Thoracic aorta (tissue), 2 donors: Measurements from ENCODE around the gene NEXN. TPM values are rescaled to one million over a fixed set of nuclear protein-coding genes. Genes with fewer than 3 reads are reported as not detected.
"Not testable (repeated sequence)": the region's sequence is repeated elsewhere in the genome, so short reads cannot be mapped to it uniquely, and the experiment has no call there.

Experiments
- ATAC-seq: fragments of 150-250 bp; one replicate; pipeline ENCODE4 v1.8.0; 2017; ENCODE audit warnings: low read depth; ENCODE audit not compliant: insufficient number of reproducible peaks, low FRiP score
- DNase-seq: peaks from one replicate; pipeline ENCODE4 v3.0.0-alpha.2; 2020; ENCODE audit warnings: low spot score
- H3K27ac ChIP-seq, 2 donors: fragments of 200-600 bp; sonication (generic); 1 replicate in 1 of 2; 2 replicates in 1 of 2; pipeline ENCODE4 v1.5.1; 2016; ENCODE audit warnings: mild to moderate bottlenecking in 2 of 2, moderate library complexity in 2 of 2
- H3K27me3 ChIP-seq: fragments of 200-600 bp; sonication (generic); replicated peaks from 2 replicates; pipeline ENCODE4 v1.6.0; 2016; ENCODE audit warnings: mild to moderate bottlenecking; ENCODE audit not compliant: insufficient read depth
- H3K36me3 ChIP-seq: fragments of 200-600 bp; sonication (generic); one replicate; pipeline ENCODE4 v1.5.1; 2016
- H3K4me1 ChIP-seq, 2 donors: fragments of 200-600 bp; sonication (generic); 1 replicate in 1 of 2; 2 replicates in 1 of 2; pipeline versions ENCODE4 v1.5.1 to v1.6.0; 2016; ENCODE audit warnings: low read depth in 2 of 2, mild to moderate bottlenecking in 1 of 2; ENCODE audit not compliant: control insufficient read depth in 1 of 2
- H3K4me3 ChIP-seq: fragments of 200-600 bp; sonication (generic); 2 replicates; pipeline ENCODE4 v1.5.1; 2016; ENCODE audit warnings: mild to moderate bottlenecking
- H3K9me3 ChIP-seq: fragments of 200-600 bp; sonication (generic); 2 replicates; pipeline ENCODE4 v1.5.1; 2016
- CTCF ChIP-seq: fragments of 200-600 bp; sonication (generic); IDR thresholded peaks from one replicate; pipeline ENCODE4 v1.5.1; 2019; ENCODE audit warnings: antibody characterized with exemption
- total RNA-seq, 2 donors: library from RNA; depleted of rRNA; stranded (reverse); fragments of >200 nt; gene quantifications; one replicate each; pipeline versions ENCODE4 v1.1.0 to v1.2.3, GENCODE V29; 2016

NEXN gene
- total RNA-seq, 2 donors from 2014 or later: 116 to 120 TPM

- H3K4me1 ChIP-seq: peaks cover 25 to 38% of the 10 kb centered on the region in 2 donors
- no peak for DNase-seq
- no peaks in the 10 kb centered on the region for H3K27me3 ChIP-seq
- TF ChIP-seq CTCF: peak; percentile 28
- peak overlapping the region in 1 of 2 donors; percentile 24 for H3K27ac ChIP-seq
- H3K36me3 ChIP-seq: peaks cover under 1% of the 10 kb centered on the region
- peak overlapping the region; percentile 45 for H3K4me3 ChIP-seq
- H3K9me3 ChIP-seq: no peaks in the 10 kb centered on the region
- no peak for ATAC-seq
These were observed 12.4 kb downstream of the NEXN start for GRCh38 chr1:77900687-77901293.

GRCh38 chr1:77905603-77906002 lies 17.2 kb downstream of the NEXN start:
- peaks cover 25 to 34% of the 10 kb centered on the region in 2 donors for H3K4me1 ChIP-seq
- H3K27me3 ChIP-seq: no peaks in the 10 kb centered on the region
- no peak for DNase-seq
- no peak for TF ChIP-seq CTCF
- H3K36me3 ChIP-seq: peaks cover 2% of the 10 kb centered on the region
- H3K27ac ChIP-seq: peak overlapping the region in 1 of 2 donors; percentile 30
- no peaks in the 10 kb centered on the region for H3K9me3 ChIP-seq
- ATAC-seq: no peak
- H3K4me3 ChIP-seq: no peak overlapping the region

GRCh38 chr1:77906019-77906545 lies 17.7 kb downstream of the NEXN start:
- no peak for DNase-seq
- peaks cover 28 to 33% of the 10 kb centered on the region in 2 donors for H3K4me1 ChIP-seq
- H3K27ac ChIP-seq: peak overlapping the region in 1 of 2 donors; percentile 30
- no peak for ATAC-seq
- no peak for TF ChIP-seq CTCF
- no peaks in the 10 kb centered on the region for H3K27me3 ChIP-seq
- H3K4me3 ChIP-seq: no peak overlapping the region
- peaks cover 2% of the 10 kb centered on the region for H3K36me3 ChIP-seq
- no peaks in the 10 kb centered on the region for H3K9me3 ChIP-seq

- ATAC-seq (no peak), DNase-seq (no peak)
- Histone ChIP-seq H3K27ac (no peak overlapping the region), H3K4me1 (peaks cover 25 to 37% of the 10 kb centered on the region in 2 donors), H3K27me3 (no peaks in the 10 kb centered on the region), H3K4me3 (no peak overlapping the region), H3K9me3 (no peaks in the 10 kb centered on the region), H3K36me3 (peaks cover 2% of the 10 kb centered on the region)
- no peak for TF ChIP-seq CTCF
These were observed 18.2 kb downstream of the NEXN start for GRCh38 chr1:77906624-77907023.

- ATAC-seq: no peak
- Histone ChIP-seq H3K4me1 (peaks cover 28 to 35% of the 10 kb centered on the region in 2 donors), H3K27me3 (no peaks in the 10 kb centered on the region), H3K9me3 (no peaks in the 10 kb centered on the region), H3K27ac (peak overlapping the region in 1 of 2 donors; percentile 10), H3K4me3 (no peak overlapping the region), H3K36me3 (peaks cover 13% of the 10 kb centered on the region)
- DNase-seq: no peak
- TF ChIP-seq CTCF: no peak
These were observed 21.7 kb downstream of the NEXN start for GRCh38 chr1:77910116-77910515.

- not testable (repeated sequence) for DNase-seq, H3K4me3 ChIP-seq
- peaks cover 47% of the 10 kb centered on the region for H3K36me3 ChIP-seq
These were observed 30.5 kb downstream of the NEXN start for GRCh38 chr1:77918918-77919317.

More at GRCh38 chr1:77918918-77919317, 30.5 kb downstream of the NEXN start:
- not testable (repeated sequence) for ATAC-seq, H3K9me3 ChIP-seq, H3K4me1 ChIP-seq, H3K27ac ChIP-seq, H3K27me3 ChIP-seq
